OCI-LY7 (cell line): ENCODE data around the gene MRS2.

Source experiments
- EZH2phosphoT487 ChIP-seq: fragments of 200-600 bp; sonication (generic); IDR thresholded peaks from 2 replicates; pipeline ENCODE4 v1.6.1; 2018; ENCODE audit warnings: low read depth, borderline replicate concordance, mild to moderate bottlenecking, mixed run types, antibody characterized with exemption, low read length, moderate library complexity, mixed read lengths
- TF ChIP-seq, protein P1 (sequence below): fragments of 200-600 bp; sonication (generic); conservative IDR thresholded peaks from 2 replicates; pipeline ENCODE4 v1.5.1; 2014; ENCODE audit warnings: mild to moderate bottlenecking, antibody characterized with exemption, low read length, moderate library complexity, mixed read lengths

DNA sequence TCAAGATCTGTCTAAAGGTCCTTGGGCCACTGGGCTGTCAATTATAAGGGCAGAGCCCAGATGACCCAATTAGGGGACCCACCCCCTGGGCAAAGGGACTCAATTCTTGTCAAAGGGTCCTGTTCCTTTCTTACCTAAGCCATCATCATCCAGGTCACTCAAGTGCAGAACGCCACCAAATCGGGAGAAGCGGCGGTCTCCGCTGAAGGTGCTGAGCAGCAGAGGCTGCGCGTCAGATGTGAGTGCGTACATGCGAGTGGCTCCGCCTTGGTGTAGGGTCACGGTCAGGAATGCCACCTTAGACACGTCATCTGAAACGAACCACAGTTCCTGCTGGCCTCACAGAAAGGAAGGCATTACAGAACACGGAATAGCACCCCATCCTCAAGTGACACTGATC, 34.2 kb downstream of the MRS2 start:
- TF ChIP-seq, protein P1, sequence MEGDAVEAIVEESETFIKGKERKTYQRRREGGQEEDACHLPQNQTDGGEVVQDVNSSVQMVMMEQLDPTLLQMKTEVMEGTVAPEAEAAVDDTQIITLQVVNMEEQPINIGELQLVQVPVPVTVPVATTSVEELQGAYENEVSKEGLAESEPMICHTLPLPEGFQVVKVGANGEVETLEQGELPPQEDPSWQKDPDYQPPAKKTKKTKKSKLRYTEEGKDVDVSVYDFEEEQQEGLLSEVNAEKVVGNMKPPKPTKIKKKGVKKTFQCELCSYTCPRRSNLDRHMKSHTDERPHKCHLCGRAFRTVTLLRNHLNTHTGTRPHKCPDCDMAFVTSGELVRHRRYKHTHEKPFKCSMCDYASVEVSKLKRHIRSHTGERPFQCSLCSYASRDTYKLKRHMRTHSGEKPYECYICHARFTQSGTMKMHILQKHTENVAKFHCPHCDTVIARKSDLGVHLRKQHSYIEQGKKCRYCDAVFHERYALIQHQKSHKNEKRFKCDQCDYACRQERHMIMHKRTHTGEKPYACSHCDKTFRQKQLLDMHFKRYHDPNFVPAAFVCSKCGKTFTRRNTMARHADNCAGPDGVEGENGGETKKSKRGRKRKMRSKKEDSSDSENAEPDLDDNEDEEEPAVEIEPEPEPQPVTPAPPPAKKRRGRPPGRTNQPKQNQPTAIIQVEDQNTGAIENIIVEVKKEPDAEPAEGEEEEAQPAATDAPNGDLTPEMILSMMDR, result no peak
- no peak for TF ChIP-seq EZH2phosphoT487
